GM18519 (cell line): ENCODE data around the gene MSX2.

Experiments used
- ATAC-seq: cut with Tn5 transposase; IDR thresholded peaks from one replicate; pipeline ENCODE4 v1.9.1; 2021; ENCODE audit warnings: mild to moderate bottlenecking, moderate library complexity; ENCODE audit not compliant: unreplicated experiment, low FRiP score

Gene MSX2

DNA sequence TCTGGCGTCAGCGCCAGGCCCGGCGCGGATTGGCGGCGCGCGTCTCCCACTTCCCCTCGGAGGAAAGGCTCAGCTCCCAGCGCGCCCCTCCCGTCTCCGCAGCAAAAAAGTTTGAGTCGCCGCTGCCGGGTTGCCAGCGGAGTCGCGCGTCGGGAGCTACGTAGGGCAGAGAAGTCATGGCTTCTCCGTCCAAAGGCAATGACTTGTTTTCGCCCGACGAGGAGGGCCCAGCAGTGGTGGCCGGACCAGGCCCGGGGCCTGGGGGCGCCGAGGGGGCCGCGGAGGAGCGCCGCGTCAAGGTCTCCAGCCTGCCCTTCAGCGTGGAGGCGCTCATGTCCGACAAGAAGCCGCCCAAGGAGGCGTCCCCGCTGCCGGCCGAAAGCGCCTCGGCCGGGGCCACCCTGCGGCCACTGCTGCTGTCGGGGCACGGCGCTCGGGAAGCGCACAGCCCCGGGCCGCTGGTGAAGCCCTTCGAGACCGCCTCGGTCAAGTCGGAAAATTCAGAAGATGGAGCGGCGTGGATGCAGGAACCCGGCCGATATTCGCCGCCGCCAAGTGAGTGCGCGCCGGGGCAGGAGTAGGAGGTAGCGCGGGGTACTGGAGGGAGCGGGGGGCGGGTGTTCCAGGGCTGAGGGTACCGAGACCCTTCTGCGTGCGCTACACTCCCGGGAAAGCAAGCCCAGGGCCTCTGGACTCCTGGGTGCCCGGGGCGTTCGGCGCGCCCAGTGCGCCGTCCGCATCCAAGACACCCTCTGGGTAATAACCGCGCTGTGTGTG lies at the start of gene MSX2:
TSS of gene MSX2 (plus strand) at position 99 of the 777 bp plus-strand sequence. CDS start at position 177, 78 bp downstream.
- no peak for ATAC-seq

DNA sequence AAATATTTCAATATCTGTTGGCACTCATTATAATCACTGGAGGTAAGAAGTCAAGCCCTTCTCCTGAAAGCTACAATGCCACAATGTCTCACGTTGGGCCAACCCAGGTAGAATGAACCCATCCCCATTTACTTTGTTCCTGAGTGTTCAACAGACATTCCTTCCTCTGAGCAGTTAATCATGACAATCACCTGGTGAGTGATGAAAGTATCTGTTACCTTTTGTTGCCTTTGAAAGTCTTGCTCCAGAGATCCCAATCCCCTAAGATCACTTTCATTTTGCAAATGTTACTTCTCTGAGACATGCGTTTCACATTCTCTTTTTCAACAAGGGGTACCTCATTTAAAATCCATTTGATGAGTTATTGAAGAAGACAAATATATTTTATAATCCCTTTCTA lies 49.3 kb upstream of the MSX2 start:
- ATAC-seq, result no peak

DNA sequence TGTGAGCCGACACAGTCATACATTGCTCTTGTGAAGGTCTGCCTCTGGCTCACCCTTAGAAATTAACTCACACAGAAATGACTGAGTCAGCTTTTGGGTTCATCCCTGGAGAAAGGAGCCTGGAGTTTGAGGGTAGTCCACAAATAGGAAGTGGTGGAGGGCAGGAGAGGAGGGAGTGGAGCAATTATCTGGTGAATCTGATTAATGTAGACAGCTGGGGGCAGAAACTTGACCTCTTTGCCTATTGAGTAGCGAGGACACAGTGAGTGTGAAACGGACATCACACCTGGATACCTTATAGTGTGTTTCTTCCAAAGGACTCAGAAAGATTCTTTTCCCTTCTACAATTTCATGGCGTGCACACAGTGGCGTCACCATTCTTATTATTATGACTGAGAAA lies 48.5 kb upstream of the MSX2 start:
- ATAC-seq, result no peak

DNA sequence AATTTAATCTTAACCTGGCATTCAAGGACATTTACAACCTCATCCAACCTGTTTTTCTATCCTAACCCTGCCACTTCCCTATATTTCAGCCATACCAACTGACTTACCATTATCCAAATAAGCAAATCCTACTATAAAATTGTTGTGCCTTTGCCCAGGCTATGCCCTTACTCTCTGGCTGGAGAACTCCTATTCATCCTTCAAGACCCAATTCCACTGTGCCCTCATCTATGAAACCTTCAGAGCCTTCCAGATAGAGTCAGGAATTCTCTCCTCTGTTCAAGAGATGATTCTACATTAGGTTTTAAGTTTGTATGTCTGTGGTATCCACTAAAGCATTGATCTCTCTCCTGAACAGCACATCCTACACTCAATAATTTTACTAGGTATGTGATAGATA lies 46.3 kb upstream of the MSX2 start:
- no peak for ATAC-seq

DNA sequence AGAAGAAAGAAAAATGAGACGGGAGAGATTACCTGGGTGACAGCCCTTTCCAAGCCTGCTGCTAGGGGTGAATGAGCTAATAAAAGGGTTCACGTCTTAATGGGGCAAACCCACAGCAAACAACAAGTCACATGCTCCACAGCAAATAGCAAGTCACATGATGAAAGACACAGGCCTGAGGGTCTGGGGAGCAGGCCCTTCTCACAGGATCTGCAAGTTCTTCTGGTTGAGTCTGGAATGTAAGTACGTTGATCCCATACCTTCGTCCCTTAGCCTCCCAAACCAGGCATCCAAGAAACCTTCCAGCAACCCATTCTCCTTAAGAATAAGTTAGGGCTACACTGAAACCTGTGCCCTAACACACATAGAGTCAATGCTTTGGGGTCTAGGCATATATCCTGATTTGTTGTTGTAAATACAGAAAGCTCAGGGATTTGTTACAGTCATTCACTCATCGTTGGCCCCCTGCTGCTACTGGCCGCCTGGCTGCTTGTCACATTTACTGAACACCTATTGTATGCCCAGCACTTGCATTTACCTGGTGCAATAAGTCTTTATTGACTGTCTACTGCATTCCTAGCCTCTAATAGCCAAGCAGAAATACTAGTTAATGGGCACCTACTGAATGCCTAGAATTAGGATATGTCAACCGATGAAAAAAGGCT lies 43.3 kb upstream of the MSX2 start:
- ATAC-seq, result no peak

- no peak for ATAC-seq
Measured at GRCh38 chr5:174687503-174687902, 36.9 kb upstream of the MSX2 start.

DNA sequence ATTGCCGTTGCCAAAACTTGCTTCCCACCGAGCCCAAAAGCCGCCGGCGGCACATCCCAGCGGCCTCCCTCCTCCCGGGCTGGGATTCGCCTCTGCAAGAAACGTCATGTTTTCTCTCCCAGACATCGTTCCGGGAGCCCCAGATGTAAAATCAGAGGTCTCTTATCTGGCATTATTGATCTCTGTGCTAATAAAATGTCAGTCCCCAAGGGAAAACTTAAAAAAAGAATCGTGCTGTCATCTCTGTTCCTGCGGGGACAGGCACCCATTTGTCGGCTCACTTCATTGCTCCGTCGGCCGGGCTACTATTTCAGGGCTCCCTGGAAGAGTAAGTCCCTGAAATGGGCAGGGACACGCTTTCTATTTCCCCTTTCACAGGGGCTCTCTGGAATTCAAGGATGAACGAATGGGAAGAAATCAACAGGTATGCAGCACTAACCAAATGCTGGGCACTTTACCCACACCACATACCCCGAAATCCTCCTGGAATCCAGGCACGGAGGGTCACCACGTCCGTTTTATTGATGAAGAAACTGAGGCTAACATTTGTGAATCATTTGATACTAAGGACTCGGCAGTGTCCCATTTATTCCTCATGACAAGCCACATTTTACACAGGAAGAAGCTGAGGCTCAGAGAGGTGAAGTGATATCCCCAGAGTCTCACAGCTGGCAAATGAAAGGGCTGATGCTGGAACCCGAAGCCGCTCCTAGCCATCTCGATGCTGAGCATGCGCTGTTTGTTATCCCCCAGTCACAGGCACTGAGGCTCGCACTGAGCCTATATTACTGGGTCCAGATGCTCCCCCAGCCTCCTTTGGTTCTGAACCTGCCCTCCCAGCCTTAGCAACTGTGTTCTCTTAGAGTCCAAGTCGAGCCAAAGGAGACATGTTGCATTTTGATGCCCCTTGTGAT lies 35.7 kb upstream of the MSX2 start:
- no peak for ATAC-seq

- no peak for ATAC-seq
Measured at GRCh38 chr5:174690271-174690670, 34.1 kb upstream of the MSX2 start.

DNA sequence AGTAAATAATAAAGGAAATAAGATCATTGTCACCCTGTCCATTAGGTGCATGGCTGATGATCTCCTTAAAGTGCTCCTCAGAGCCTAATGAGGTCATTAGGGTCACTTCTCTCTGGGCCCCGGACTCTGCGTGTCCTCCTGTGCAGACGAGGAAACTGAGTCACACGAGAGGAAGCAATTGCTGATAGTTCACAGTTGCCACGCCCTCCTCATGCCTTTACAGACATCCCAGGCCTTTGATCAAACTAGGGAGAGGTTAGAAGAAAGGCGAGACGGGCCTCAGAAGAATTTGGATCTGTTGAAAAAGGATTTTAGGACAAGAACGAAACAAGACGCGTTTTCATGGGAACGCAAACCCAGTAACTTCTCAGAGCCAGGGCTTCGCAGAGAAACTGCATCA lies 32.0 kb upstream of the MSX2 start:
- no peak for ATAC-seq

- no peak for ATAC-seq
Measured at GRCh38 chr5:174692982-174693422, 31.4 kb upstream of the MSX2 start.

DNA sequence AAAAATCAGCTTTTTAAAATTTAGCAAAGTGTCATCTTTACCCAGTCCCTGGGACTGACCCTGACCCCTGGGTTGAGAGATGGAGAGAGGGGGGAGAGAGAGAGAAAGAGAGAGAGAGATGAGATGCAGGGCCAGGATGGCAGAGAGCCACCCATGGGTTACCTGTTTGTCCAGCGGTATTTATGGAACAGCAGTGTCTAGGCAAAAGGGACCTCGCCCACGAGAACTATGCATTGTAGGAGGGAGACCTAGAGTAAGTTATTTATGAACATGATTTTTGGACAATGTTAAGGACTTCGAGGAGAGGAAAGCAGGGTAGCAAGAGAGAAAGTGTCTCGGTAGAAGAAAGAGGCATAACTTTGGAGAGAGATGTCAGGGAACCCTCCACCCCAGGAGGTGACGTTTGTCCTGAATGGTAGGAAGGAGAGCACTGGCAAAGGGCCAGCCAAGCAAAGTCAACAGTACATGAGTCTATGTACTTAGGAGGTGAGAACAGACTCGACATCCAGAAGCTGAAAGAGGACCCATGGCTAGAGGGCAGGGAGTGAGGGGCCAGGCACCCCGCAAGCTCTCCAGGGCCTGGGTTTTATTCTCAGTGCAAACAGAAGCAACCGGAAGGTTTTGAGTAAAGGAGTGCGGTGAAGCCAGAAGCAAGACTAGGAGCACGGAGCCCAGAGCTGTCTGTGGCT lies 30.5 kb upstream of the MSX2 start:
- ATAC-seq, result no peak

DNA sequence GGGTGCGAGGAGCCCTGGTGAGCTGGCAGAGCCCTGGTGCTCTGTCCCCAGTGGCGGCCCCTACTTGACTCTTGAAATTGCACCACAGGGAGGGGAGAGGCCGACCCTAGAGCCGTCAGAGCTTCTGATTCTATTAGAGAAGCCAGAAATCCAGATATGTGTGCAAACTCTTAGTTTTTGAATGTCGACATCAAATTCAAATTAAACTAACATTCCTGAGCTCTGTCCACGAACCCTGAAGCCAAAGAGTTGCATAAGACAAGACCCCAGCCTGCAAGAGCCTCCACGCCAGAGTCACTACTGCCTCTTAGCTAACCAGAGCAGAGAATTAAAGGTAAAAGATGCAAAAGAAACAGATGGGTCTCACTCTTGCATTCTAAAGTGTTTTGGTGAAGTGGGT lies 29.8 kb upstream of the MSX2 start:
- no peak for ATAC-seq

GRCh38 chr5:174698156-174698555 lies 26.2 kb upstream of the MSX2 start:
- ATAC-seq, result no peak

GRCh38 chr5:174699131-174699530 lies 25.3 kb upstream of the MSX2 start:
- no peak for ATAC-seq

DNA sequence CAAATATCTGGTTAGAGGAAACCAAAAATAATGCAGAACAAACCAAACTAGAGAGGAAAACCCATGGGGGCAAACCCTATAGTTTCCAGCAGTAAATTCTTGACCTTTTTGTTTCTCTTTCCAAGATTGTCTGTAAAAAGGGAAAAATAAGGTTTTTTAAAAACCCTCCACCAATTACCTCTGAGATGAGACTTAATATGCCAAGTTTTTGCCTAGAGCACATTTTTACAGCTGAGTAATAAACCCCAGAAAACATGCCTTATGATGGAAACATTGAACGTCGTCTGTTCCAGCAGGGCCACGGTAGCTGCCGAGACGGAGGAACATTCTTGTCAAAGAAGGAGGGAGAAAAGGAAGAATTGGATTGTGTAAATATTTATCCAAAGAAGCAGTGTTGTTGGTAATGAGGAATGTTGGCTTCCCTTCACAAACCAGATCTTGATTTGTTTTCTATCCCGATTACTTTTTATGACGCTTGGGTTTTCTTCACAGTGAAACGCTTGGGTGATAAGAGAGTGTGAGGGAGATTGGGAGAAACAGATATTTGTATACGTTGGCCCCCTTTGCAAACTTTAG lies 17.3 kb upstream of the MSX2 start:
- no peak for ATAC-seq

GRCh38 chr5:174707671-174708070 lies 16.7 kb upstream of the MSX2 start:
- ATAC-seq, result no peak

DNA sequence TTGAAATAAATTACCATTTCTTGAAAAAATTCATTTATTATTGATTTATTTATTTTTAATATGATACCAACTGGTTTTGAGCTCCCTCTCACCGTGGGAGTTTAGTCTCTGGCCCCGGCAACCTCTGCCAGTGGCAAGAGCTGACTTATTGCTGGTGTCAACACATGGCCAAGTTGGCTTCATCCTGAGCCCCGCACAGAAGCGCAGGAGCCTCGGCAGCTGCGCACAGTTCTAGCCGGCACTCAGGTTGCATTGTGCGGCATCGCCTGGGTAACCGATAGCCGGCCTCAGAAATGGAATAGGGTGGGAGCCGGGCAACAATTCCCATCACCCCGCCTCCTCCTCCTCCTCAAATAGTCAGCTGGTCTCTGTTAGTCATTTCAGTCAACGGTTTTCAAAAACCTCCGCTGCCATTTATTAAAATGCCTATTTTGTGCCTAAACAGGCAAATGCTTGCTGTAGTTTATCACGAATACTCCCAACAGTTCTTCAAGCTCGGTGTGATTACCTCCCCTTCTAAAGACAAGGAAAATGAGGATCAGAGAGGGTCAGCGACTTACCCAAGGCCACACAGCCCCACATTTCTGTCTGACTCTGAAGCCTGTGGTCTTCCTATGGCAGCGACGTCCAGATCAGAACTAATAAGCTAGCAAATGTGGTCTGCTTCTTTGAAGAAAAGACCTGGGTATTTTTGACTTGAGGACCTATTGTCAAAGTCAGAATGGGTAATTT lies 15.7 kb upstream of the MSX2 start:
- no peak for ATAC-seq

GRCh38 chr5:174714751-174715150 lies 9.6 kb upstream of the MSX2 start:
- ATAC-seq, result no peak

DNA sequence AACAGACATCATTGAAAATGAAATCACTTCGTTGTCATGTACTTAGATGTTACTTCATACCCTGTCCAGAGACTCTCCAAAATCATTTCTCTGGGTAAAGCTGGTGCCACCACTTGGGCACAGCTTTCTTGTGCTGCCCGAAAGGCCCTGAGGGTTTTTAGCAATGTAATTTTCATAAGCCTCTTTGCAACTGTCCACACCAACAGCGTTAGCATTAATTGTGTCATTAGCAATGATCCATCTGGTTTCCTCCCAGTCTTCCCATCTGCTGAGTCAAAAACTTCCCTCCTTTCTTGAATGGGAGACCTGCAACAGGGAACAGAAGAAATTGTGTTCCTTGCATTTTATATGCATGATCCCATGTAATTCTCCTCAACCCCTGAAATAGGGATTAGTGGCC lies 8.6 kb upstream of the MSX2 start:
- no peak for ATAC-seq
